Endothelial cell of umbilical vein (primary cell): Measurements from ENCODE around the gene KRT84. TPM values are rescaled to one million over a fixed set of nuclear protein-coding genes. Genes with fewer than 3 reads are reported as not detected.

ENCODE experiments used
- BruUV-seq: library from RNA; stranded (reverse); fragments of 400-500 nt; replicated peaks from 2 replicates; lab custom pipeline; 2021; lab: Mats Ljungman, UMichigan
- CTCF ChIA-PET: fragments of 300-600, 350-600 bp; sonication (Branson Sonifier 250); formaldehyde crosslinking; loops from one replicate; lab custom pipeline; 2021; ENCODE audit warnings: antibody characterized with exemption, inconsistent platforms; lab: Charles Lee
- POLR2A ChIA-PET: fragments of 300-600, 350-600 bp; sonication (Branson Sonifier 250); formaldehyde crosslinking; loops from one replicate; lab custom pipeline; 2021; ENCODE audit warnings: antibody characterized with exemption, inconsistent platforms; lab: Charles Lee
- DNase-seq: peaks from one replicate; pipeline ENCODE4 v3.0.0-alpha.2; 2011; ENCODE audit warnings: low read depth, low spot score
- FAIRE-seq: peaks from 2 replicates; lab custom pipeline; 2011; peaks lifted over from hg19 to GRCh38; lab: Jason Lieb, UNC
- H2AFZ ChIP-seq: 2 replicates; pipeline ENCODE4 v1.6.0; 2012; ENCODE audit warnings: low read depth, low read length, control low read depth, inconsistent platforms
- H3K27ac ChIP-seq: 2 replicates; pipeline ENCODE4 v1.5.1; 2011; ENCODE audit warnings: low read depth, mild to moderate bottlenecking, control low read depth, low read length, moderate library complexity; ENCODE audit not compliant: insufficient read depth
- H3K27me3 ChIP-seq, 2 experiments: 2 replicates each; pipeline versions ENCODE4 v1.6.0 to v1.6.1; 2011; ENCODE audit warnings: low read length in 2 of 2, mixed read lengths in 1 of 2; ENCODE audit not compliant: control insufficient read depth in 2 of 2, insufficient read depth in 2 of 2
- H3K36me3 ChIP-seq, 2 experiments: 2 replicates in 1 of 2; 3 replicates in 1 of 2; pipeline ENCODE4 v1.5.1; 2011; ENCODE audit warnings: low read length in 2 of 2, mild to moderate bottlenecking in 1 of 2, moderate library complexity in 1 of 2; ENCODE audit not compliant: control insufficient read depth in 2 of 2, insufficient read depth in 2 of 2; ENCODE audit errors: extremely low read depth in 1 of 2
- H3K4me1 ChIP-seq: 3 replicates; pipeline ENCODE4 v1.5.1; 2011; ENCODE audit warnings: mild to moderate bottlenecking, low read length; ENCODE audit not compliant: control insufficient read depth, insufficient read depth; ENCODE audit errors: extremely low read depth
- H3K4me2 ChIP-seq: 2 replicates; pipeline ENCODE4 v1.6.1; 2011; ENCODE audit warnings: low read length, control low read depth, mixed read lengths; ENCODE audit not compliant: insufficient read depth
- H3K4me3 ChIP-seq, 3 experiments: fragments of 200-600 bp in 1 of 3; sonication (generic), shearing (Covaris generic) in 1 of 3; replicated peaks in 1 of 3; 2 replicates each; pipeline ENCODE4 v1.5.1; 2011 to 2016; ENCODE audit warnings: control low read depth in 3 of 3, low read length in 3 of 3, mild to moderate bottlenecking in 2 of 3, inconsistent platforms in 1 of 3, low read depth in 1 of 3, moderate library complexity in 1 of 3; ENCODE audit not compliant: insufficient read depth in 1 of 3
- H3K79me2 ChIP-seq: 2 replicates; pipeline ENCODE4 v1.6.0; 2012; ENCODE audit warnings: low read length, inconsistent platforms; ENCODE audit not compliant: control insufficient read depth, insufficient read depth
- H3K9ac ChIP-seq: replicated peaks from 2 replicates; pipeline ENCODE3; 2011; ENCODE audit warnings: low read length, control low read depth; ENCODE audit not compliant: insufficient read depth; ENCODE audit errors: extremely low read depth
- H3K9me1 ChIP-seq: replicated peaks from 3 replicates; pipeline ENCODE4 v1.6.0; 2011; ENCODE audit warnings: mild to moderate bottlenecking, low read length; ENCODE audit not compliant: control insufficient read depth, insufficient read depth; ENCODE audit errors: extremely low read depth
- H3K9me3 ChIP-seq: replicated peaks from 2 replicates; pipeline ENCODE4 v1.5.1; 2012; ENCODE audit warnings: low read length, inconsistent platforms; ENCODE audit not compliant: control insufficient read depth, insufficient read depth
- H4K20me1 ChIP-seq: replicated peaks from 2 replicates; pipeline ENCODE3; 2011; ENCODE audit warnings: mild to moderate bottlenecking, low read length; ENCODE audit not compliant: control insufficient read depth, insufficient read depth; ENCODE audit errors: extremely low read depth
- CTCF ChIP-seq, 2 donors: IDR thresholded peaks; 1 replicate in 1 of 2; 2 replicates in 1 of 2; pipeline ENCODE4 v1.5.1; 2011; ENCODE audit warnings: low read length in 2 of 2, mild to moderate bottlenecking in 2 of 2, moderate library complexity in 2 of 2, control low read depth in 1 of 2, inconsistent platforms in 1 of 2, low read depth in 1 of 2; ENCODE audit not compliant: insufficient read depth in 1 of 2; ENCODE audit errors: extremely low read depth in 1 of 2
- EZH2 ChIP-seq: IDR thresholded peaks from 2 replicates; pipeline ENCODE4 v1.6.1; 2012; ENCODE audit warnings: borderline replicate concordance, low read depth, mild to moderate bottlenecking, moderate library complexity, low read length, inconsistent platforms; ENCODE audit not compliant: severe bottlenecking
- FOS ChIP-seq: IDR thresholded peaks from 2 replicates; pipeline ENCODE4 v1.6.1; 2011; ENCODE audit warnings: mild to moderate bottlenecking, low read length, moderate library complexity, borderline replicate concordance; ENCODE audit not compliant: insufficient read depth
- GATA2 ChIP-seq: IDR thresholded peaks from 2 replicates; pipeline ENCODE4 v1.7.0; 2011; ENCODE audit warnings: low read depth, mild to moderate bottlenecking, moderate library complexity, mixed read lengths, low read length; ENCODE audit not compliant: insufficient read length, insufficient read depth
- JUN ChIP-seq: IDR thresholded peaks from 2 replicates; pipeline ENCODE4 v1.6.1; 2011; ENCODE audit warnings: borderline replicate concordance, low read depth; ENCODE audit not compliant: insufficient read length, insufficient read depth
- MAX ChIP-seq: IDR thresholded peaks from 2 replicates; pipeline ENCODE4 v1.6.1; 2011; ENCODE audit not compliant: insufficient read depth, insufficient read length
- MYC ChIP-seq: IDR thresholded peaks from one replicate; pipeline ENCODE4 v1.6.1; 2011; ENCODE audit warnings: mild to moderate bottlenecking, low read depth, low read length
- POLR2A ChIP-seq: IDR thresholded peaks from 2 replicates; pipeline ENCODE4 v1.6.1; 2012; ENCODE audit warnings: low read depth, mild to moderate bottlenecking, control low read depth, low read length
- POLR2AphosphoS5 ChIP-seq: IDR thresholded peaks from 2 replicates; pipeline ENCODE4 v1.6.1; 2012; ENCODE audit warnings: low read depth, mild to moderate bottlenecking, control low read depth, low read length, moderate library complexity; ENCODE audit not compliant: insufficient read depth
- dilution Hi-C: fragments of 300-500 bp; cut with MboI; formaldehyde crosslinking; loops from one replicate; pipeline ENCODE4 v1.15.0; 2019; ENCODE audit warnings: low sequenced_read_pairs; ENCODE audit not compliant: extremely low pct_ligation_motif_present
- intact Hi-C: fragments of 100-400 bp; cut with micrococcal nuclease; formaldehyde crosslinking; loops from one replicate; pipeline ENCODE4 v1.10.0; 2022
- polyA plus RNA-seq, 4 experiments: library from polyadenylated mRNA; depleted of rRNA in 3 of 4; stranded (reverse) in 3 of 4; unstranded in 1 of 4; fragments of >200 nt; gene quantifications; 2 replicates each; pipeline versions ENCODE4 v1.2.1 to v1.2.3, GENCODE V29; 2011 to 2012; ENCODE audit warnings: missing spikeins in 1 of 4
- total RNA-seq: library from RNA; stranded (reverse); gene quantifications from 2 replicates; pipeline ENCODE4 v1.2.3, GENCODE V29; 2021

The KRT84 gene
- total and polyA plus RNA-seq, 2 donors (not counting 3 experiments of a cell fraction or from before 2014, with no cell fraction given) = not detected

GRCh38 chr12:52418576-52419110 is 33.2 kb upstream of the KRT84 start:
- DNase-seq = no peak
- FAIRE-seq = no peak
- H3K27me3 ChIP-seq = peaks cover 6 to 14% of the 10 kb centered on the region in 2 experiments
- TF ChIP-seq MAX = no peak
- TF ChIP-seq JUN = no peak
- TF ChIP-seq MYC = no peak
- TF ChIP-seq CTCF (IDR thresholded peaks at IDR 0.05; ENCODE audit: extremely low read depth in 1 of 2, insufficient read depth in 1 of 2, low read depth in 1 of 2, low read length in 2 of 2) = no peak
- no peak for TF ChIP-seq GATA2
- TF ChIP-seq POLR2A = no peak
- no peak for TF ChIP-seq POLR2AphosphoS5
- no peak for TF ChIP-seq EZH2
- no peak for TF ChIP-seq FOS
- no peaks in the 10 kb centered on the region for H3K36me3 ChIP-seq
- H3K4me3 ChIP-seq = no peak overlapping the region
- no peak overlapping the region for H3K4me2 ChIP-seq
- no peaks in the 10 kb centered on the region for H3K9me3 ChIP-seq
- ChIA-PET CTCF (no interaction called here), POLR2A (no interaction called here)
- no TSS peak for BruUV-seq
- no peaks in the 10 kb centered on the region for H3K4me1 ChIP-seq
- no peaks in the 10 kb centered on the region for H3K79me2 ChIP-seq
- dilution Hi-C loops = no loop called here
- H3K9ac ChIP-seq = no peak overlapping the region
- intact Hi-C loops = no loop called here
- no peaks in the 10 kb centered on the region for H3K9me1 ChIP-seq
- no peak overlapping the region for H2AFZ ChIP-seq
- H4K20me1 ChIP-seq = no peaks in the 10 kb centered on the region
- no peak overlapping the region for H3K27ac ChIP-seq
